ENCODE measurements around the gene NES. TPM values are rescaled to one million over a fixed set of nuclear protein-coding genes. Genes with fewer than 3 reads are reported as not detected.

Gene NES
- total and polyA plus RNA-seq, 5 donors from 2014 or later, result 0.10 TPM; not detected in 4

DNA sequence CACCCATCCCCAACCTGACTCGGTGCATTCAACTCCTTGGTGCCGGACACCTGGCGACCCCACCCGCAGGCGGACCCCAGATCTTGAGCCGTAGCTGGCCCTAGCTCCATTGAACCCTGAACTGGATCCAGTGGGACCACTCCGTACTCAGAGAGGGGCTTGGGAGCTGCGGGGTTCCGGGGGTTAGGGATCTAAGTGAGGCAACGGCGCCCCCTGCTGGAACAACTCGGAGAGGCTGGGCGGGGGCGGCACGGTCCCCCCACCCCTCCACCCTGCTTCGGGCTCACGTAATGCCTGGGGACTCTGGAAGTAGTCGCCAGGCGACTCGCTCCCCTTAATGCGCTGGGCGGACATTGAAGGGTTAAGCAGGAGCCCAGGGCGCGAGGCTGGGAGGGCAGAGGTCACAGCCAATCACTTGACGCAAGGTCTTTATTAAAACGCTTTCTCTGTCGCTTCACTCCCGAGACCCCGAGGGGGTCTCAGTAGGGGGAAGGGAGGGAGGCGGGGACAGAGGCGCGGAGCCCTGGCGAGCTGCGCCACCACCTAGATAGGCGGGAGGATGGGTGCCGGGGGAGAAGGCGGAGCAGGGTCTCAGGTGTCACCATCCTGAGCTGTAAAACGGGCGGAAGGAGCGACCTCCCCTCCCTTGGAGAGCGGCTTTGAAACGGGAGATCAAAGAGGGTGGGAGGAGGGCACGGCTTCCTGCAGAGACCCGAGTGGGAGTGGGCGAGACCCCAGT is 28.9 kb upstream of the NES start:
- peak overlapping the region; percentile 60 for H3K27ac ChIP-seq (ENCODE audit: insufficient read depth, low read length, poor library complexity, severe bottlenecking)
- Mint-ChIP-seq H3K27ac (peak overlapping the region; percentile 91 to 94 (median 93)), H3K4me3 (peak overlapping the region; percentile 80 to 93 (median 90)), H3K4me1 (peaks cover 0 to 39% (median 17%) of the 10 kb centered on the region in 4 donors), H3K9me3 (no peaks in the 10 kb centered on the region), H3K36me3 (no peaks in the 10 kb centered on the region), H3K27me3 (peaks cover 49% of the 10 kb centered on the region)
- peak; percentile 53 to 61 (median 56) for DNase-seq
- H3K27me3 ChIP-seq (ENCODE audit: control insufficient read depth, insufficient read depth, low read length), result peaks cover 9% of the 10 kb centered on the region
- H3K36me3 ChIP-seq (ENCODE audit: control insufficient read depth, insufficient read depth, low read length), result no peaks in the 10 kb centered on the region
- peak; percentile 55 to 64 for ATAC-seq (ENCODE audit: low read depth in 2 of 2)
- H3K9me3 ChIP-seq (ENCODE audit: control insufficient read depth in 2 of 2, low read length in 2 of 2), result no peaks in the 10 kb centered on the region
- H3K4me1 ChIP-seq (ENCODE audit: control insufficient read depth, insufficient read depth, low read length, poor library complexity, severe bottlenecking), result peaks cover 31% of the 10 kb centered on the region
- H3K4me3 ChIP-seq (ENCODE audit: low read depth, low read length), result peak overlapping the region; percentile 53

GRCh38 chr1:156705321-156705917 is 28.2 kb upstream of the NES start, which contains the start of gene CRABP2:
CRABP2 (minus strand) TSS chr1:156705583; CDS start chr1:156705446, 137 bp downstream.
- peak; percentile 20 to 30 for ATAC-seq (ENCODE audit: low read depth in 2 of 2)
- peak in 1 of 3 donors; percentile 24 for DNase-seq
- Histone ChIP-seq H3K4me1 (ENCODE audit: control insufficient read depth, insufficient read depth, low read length, poor library complexity, severe bottlenecking) (peaks cover 31% of the 10 kb centered on the region), H3K27me3 (ENCODE audit: control insufficient read depth, insufficient read depth, low read length) (peaks cover 9% of the 10 kb centered on the region), H3K9me3 (ENCODE audit: control insufficient read depth in 2 of 2, low read length in 2 of 2) (no peaks in the 10 kb centered on the region), H3K4me3 (ENCODE audit: low read depth, low read length) (peak within 1 kb of the TSS; percentile 53), H3K36me3 (ENCODE audit: control insufficient read depth, insufficient read depth, low read length) (no peaks in the 10 kb centered on the region), H3K27ac (ENCODE audit: insufficient read depth, low read length, poor library complexity, severe bottlenecking) (peak within 1 kb of the TSS; percentile 60)
- Mint-ChIP-seq H3K9me3 (no peaks in the 10 kb centered on the region), H3K4me3 (peak within 1 kb of the TSS; percentile 80 to 93 (median 90)), H3K4me1 (peaks cover 0 to 39% (median 18%) of the 10 kb centered on the region in 4 donors), H3K36me3 (no peaks in the 10 kb centered on the region), H3K27ac (peak within 1 kb of the TSS; percentile 91 to 94 (median 93)), H3K27me3 (peaks cover 49% of the 10 kb centered on the region)

GRCh38 chr1:156704930-156705320 is 27.7 kb upstream of the NES start:
- Histone ChIP-seq H3K27ac (ENCODE audit: insufficient read depth, low read length, poor library complexity, severe bottlenecking) (no peak overlapping the region), H3K27me3 (ENCODE audit: control insufficient read depth, insufficient read depth, low read length) (peaks cover 9% of the 10 kb centered on the region), H3K36me3 (ENCODE audit: control insufficient read depth, insufficient read depth, low read length) (no peaks in the 10 kb centered on the region), H3K9me3 (ENCODE audit: control insufficient read depth in 2 of 2, low read length in 2 of 2) (no peaks in the 10 kb centered on the region), H3K4me3 (ENCODE audit: low read depth, low read length) (peak overlapping the region; percentile 13), H3K4me1 (ENCODE audit: control insufficient read depth, insufficient read depth, low read length, poor library complexity, severe bottlenecking) (peaks cover 31% of the 10 kb centered on the region)
- no peaks in the 10 kb centered on the region for H3K9me3 Mint-ChIP-seq
- peak overlapping the region in 1 of 3 donors; percentile 91 for H3K27ac Mint-ChIP-seq
- ATAC-seq (ENCODE audit: low read depth in 2 of 2) (no peak), DNase-seq (no peak)
- no peaks in the 10 kb centered on the region for H3K36me3 Mint-ChIP-seq
- peaks cover 0 to 39% (median 18%) of the 10 kb centered on the region in 4 donors for H3K4me1 Mint-ChIP-seq
- H3K4me3 Mint-ChIP-seq, result peak overlapping the region in 3 of 4 donors; percentile 80 to 93 (median 88)
- peaks cover 49% of the 10 kb centered on the region for H3K27me3 Mint-ChIP-seq

DNA sequence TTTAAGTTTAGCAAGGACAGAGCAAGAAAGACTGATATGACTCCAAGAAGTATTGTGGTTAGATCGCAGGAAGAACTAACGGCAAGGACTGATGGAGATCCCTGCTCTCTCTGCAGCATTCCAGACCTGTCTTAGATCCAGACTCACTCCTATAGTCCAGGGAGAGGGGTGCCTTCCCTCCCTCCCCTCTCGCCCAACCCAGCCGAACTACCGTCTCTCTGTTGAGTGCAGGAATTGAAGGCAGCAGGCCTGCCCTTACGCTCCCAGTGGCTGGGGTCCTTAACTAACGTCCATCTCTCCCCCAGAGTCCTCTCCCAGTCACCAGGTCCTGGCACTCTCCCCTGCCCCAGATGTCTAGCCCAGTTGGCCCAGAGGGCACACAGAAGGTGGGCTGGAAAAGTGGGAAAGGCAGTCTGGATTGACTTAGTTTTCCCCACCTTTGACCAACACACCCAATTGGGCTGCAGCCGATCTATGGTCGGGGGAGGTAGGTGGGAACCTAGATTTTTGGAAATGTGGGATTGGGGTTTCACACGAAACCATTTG is 27.0 kb upstream of the NES start:
- no peak for ATAC-seq (ENCODE audit: low read depth in 2 of 2)
- H3K27me3 ChIP-seq (ENCODE audit: control insufficient read depth, insufficient read depth, low read length), result peaks cover 9% of the 10 kb centered on the region
- H3K4me1 Mint-ChIP-seq, result peaks cover 0 to 39% (median 18%) of the 10 kb centered on the region in 4 donors
- H3K4me3 ChIP-seq (ENCODE audit: low read depth, low read length), result no peak overlapping the region
- DNase-seq, result no peak
- peak overlapping the region; percentile 49 to 78 (median 64) for H3K4me3 Mint-ChIP-seq
- peaks cover 54% of the 10 kb centered on the region for H3K27me3 Mint-ChIP-seq
- no peaks in the 10 kb centered on the region for H3K36me3 ChIP-seq (ENCODE audit: control insufficient read depth, insufficient read depth, low read length)
- no peaks in the 10 kb centered on the region for H3K9me3 ChIP-seq (ENCODE audit: control insufficient read depth in 2 of 2, low read length in 2 of 2)
- H3K9me3 Mint-ChIP-seq, result no peaks in the 10 kb centered on the region
- H3K36me3 Mint-ChIP-seq, result no peaks in the 10 kb centered on the region
- H3K27ac Mint-ChIP-seq, result no peak overlapping the region
- H3K27ac ChIP-seq (ENCODE audit: insufficient read depth, low read length, poor library complexity, severe bottlenecking), result no peak overlapping the region
- peaks cover 31% of the 10 kb centered on the region for H3K4me1 ChIP-seq (ENCODE audit: control insufficient read depth, insufficient read depth, low read length, poor library complexity, severe bottlenecking)

- no peaks in the 10 kb centered on the region for H3K9me3 Mint-ChIP-seq
- no peak for ATAC-seq (ENCODE audit: low read depth in 2 of 2)
- peak overlapping the region; percentile 49 to 78 (median 64) for H3K4me3 Mint-ChIP-seq
- H3K36me3 Mint-ChIP-seq, result no peaks in the 10 kb centered on the region
- no peak overlapping the region for H3K27ac ChIP-seq (ENCODE audit: insufficient read depth, low read length, poor library complexity, severe bottlenecking)
- H3K27me3 ChIP-seq (ENCODE audit: control insufficient read depth, insufficient read depth, low read length), result peaks cover 9% of the 10 kb centered on the region
- no peak overlapping the region for H3K27ac Mint-ChIP-seq
- peaks cover 31% of the 10 kb centered on the region for H3K4me1 ChIP-seq (ENCODE audit: control insufficient read depth, insufficient read depth, low read length, poor library complexity, severe bottlenecking)
- H3K9me3 ChIP-seq (ENCODE audit: control insufficient read depth in 2 of 2, low read length in 2 of 2), result no peaks in the 10 kb centered on the region
- H3K4me1 Mint-ChIP-seq, result peaks cover 0 to 39% (median 18%) of the 10 kb centered on the region in 4 donors
- H3K27me3 Mint-ChIP-seq, result peaks cover 51% of the 10 kb centered on the region
- no peak overlapping the region for H3K4me3 ChIP-seq (ENCODE audit: low read depth, low read length)
- H3K36me3 ChIP-seq (ENCODE audit: control insufficient read depth, insufficient read depth, low read length), result no peaks in the 10 kb centered on the region
- no peak for DNase-seq
Measured at GRCh38 chr1:156703741-156704140, 26.5 kb upstream of the NES start.

- Histone ChIP-seq H3K27ac (ENCODE audit: insufficient read depth, low read length, poor library complexity, severe bottlenecking) (no peak overlapping the region), H3K9me3 (ENCODE audit: control insufficient read depth in 2 of 2, low read length in 2 of 2) (no peaks in the 10 kb centered on the region), H3K4me3 (ENCODE audit: low read depth, low read length) (no peak overlapping the region), H3K36me3 (ENCODE audit: control insufficient read depth, insufficient read depth, low read length) (no peaks in the 10 kb centered on the region), H3K4me1 (ENCODE audit: control insufficient read depth, insufficient read depth, low read length, poor library complexity, severe bottlenecking) (peaks cover 31% of the 10 kb centered on the region), H3K27me3 (ENCODE audit: control insufficient read depth, insufficient read depth, low read length) (peaks cover 9% of the 10 kb centered on the region)
- Mint-ChIP-seq H3K27me3 (peaks cover 49% of the 10 kb centered on the region), H3K9me3 (no peaks in the 10 kb centered on the region), H3K4me1 (peaks cover 0 to 36% (median 16%) of the 10 kb centered on the region in 4 donors), H3K4me3 (peak overlapping the region in 2 of 4 donors; percentile 49 to 78), H3K27ac (no peak overlapping the region), H3K36me3 (no peaks in the 10 kb centered on the region)
- DNase-seq, result no peak
- no peak for ATAC-seq (ENCODE audit: low read depth in 2 of 2)
Measured at GRCh38 chr1:156703336-156703735, 26.1 kb upstream of the NES start.

GRCh38 chr1:156700736-156701531 is 23.7 kb upstream of the NES start:
- ATAC-seq (ENCODE audit: low read depth in 2 of 2) (no peak), DNase-seq (no peak)
- Histone ChIP-seq H3K4me3 (ENCODE audit: low read depth, low read length) (no peak overlapping the region), H3K36me3 (ENCODE audit: control insufficient read depth, insufficient read depth, low read length) (no peaks in the 10 kb centered on the region), H3K27ac (ENCODE audit: insufficient read depth, low read length, poor library complexity, severe bottlenecking) (no peak overlapping the region), H3K4me1 (ENCODE audit: control insufficient read depth, insufficient read depth, low read length, poor library complexity, severe bottlenecking) (peaks cover 15% of the 10 kb centered on the region), H3K9me3 (ENCODE audit: control insufficient read depth in 2 of 2, low read length in 2 of 2) (no peaks in the 10 kb centered on the region), H3K27me3 (ENCODE audit: control insufficient read depth, insufficient read depth, low read length) (peaks cover 11% of the 10 kb centered on the region)
- H3K9me3 Mint-ChIP-seq, result no peaks in the 10 kb centered on the region
- peaks cover 0 to 18% (median 5%) of the 10 kb centered on the region in 4 donors for H3K4me1 Mint-ChIP-seq
- H3K4me3 Mint-ChIP-seq, result no peak overlapping the region
- peaks cover 61% of the 10 kb centered on the region for H3K27me3 Mint-ChIP-seq
- H3K27ac Mint-ChIP-seq, result no peak overlapping the region
- no peaks in the 10 kb centered on the region for H3K36me3 Mint-ChIP-seq
